T-helper 2 cell treated with Interferon-gamma antibody and Interleukin-4, amounts not matched to agents 5 μg/mL and 100 μg/mL, for 36 hours (primary cell): ENCODE results near the gene FGFR3.

Experiments used
- DNase-seq: peaks from one replicate; pipeline ENCODE4 v3.0.0; 2021; ENCODE audit warnings: low spot score
- H3K27ac Mint-ChIP-seq: one replicate; pipeline ENCODE4 v1.8.0; 2021; ENCODE audit warnings: mild to moderate bottlenecking, mixed read lengths
- H3K27me3 Mint-ChIP-seq: one replicate; pipeline ENCODE4 v1.8.0; 2021; ENCODE audit warnings: low read depth, mixed read lengths
- H3K36me3 Mint-ChIP-seq: one replicate; pipeline ENCODE4 v1.8.0; 2021; ENCODE audit warnings: low read depth, mixed read lengths
- H3K4me1 Mint-ChIP-seq: one replicate; pipeline ENCODE4 v1.8.0; 2021; ENCODE audit warnings: low read depth, mixed read lengths
- H3K4me3 Mint-ChIP-seq: one replicate; pipeline ENCODE4 v1.8.0; 2022; ENCODE audit warnings: mild to moderate bottlenecking, moderate library complexity, mixed read lengths
- H3K9me3 Mint-ChIP-seq: one replicate; pipeline ENCODE4 v1.8.0; 2021; ENCODE audit warnings: mixed read lengths

FGFR3 gene

GRCh38 chr4:1813915-1814314, 20.8 kb downstream of the FGFR3 start:
- H3K4me1 Mint-ChIP-seq = no peaks in the 10 kb centered on the region
- H3K36me3 Mint-ChIP-seq = peaks cover 18% of the 10 kb centered on the region
- H3K9me3 Mint-ChIP-seq = no peaks in the 10 kb centered on the region
- no peaks in the 10 kb centered on the region for H3K27me3 Mint-ChIP-seq
- no peak overlapping the region for H3K27ac Mint-ChIP-seq
- no peak for DNase-seq
- H3K4me3 Mint-ChIP-seq = no peak overlapping the region

DNA sequence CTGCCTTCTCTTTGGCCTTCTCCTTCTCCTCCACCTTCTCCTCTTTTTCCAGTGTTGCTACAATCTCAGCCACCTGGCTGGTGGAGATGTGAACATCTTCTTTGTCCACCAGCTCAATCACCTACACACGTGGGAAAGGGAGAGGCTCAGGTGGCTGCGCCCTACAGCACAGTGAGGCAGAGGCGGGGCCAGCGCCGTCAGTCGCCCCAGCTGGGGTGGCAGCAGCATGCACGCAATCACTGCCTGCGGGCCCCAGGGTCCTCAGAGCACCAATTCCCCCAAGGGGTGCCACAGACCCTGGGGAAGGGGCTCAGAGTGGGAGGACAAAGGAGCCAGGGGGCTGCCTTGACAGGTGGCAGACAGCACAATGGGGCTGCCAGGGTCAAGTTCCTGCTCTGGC, 21.4 kb downstream of the FGFR3 start:
- H3K4me1 Mint-ChIP-seq = no peaks in the 10 kb centered on the region
- H3K4me3 Mint-ChIP-seq = no peak overlapping the region
- peaks cover 22% of the 10 kb centered on the region for H3K36me3 Mint-ChIP-seq
- DNase-seq = no peak
- H3K9me3 Mint-ChIP-seq = no peaks in the 10 kb centered on the region
- no peaks in the 10 kb centered on the region for H3K27me3 Mint-ChIP-seq
- H3K27ac Mint-ChIP-seq = no peak overlapping the region

GRCh38 chr4:1815096-1815996, 22.3 kb downstream of the FGFR3 start:
- Mint-ChIP-seq H3K4me1 (no peaks in the 10 kb centered on the region), H3K36me3 (peaks cover 25% of the 10 kb centered on the region), H3K27me3 (no peaks in the 10 kb centered on the region), H3K9me3 (no peaks in the 10 kb centered on the region), H3K27ac (no peak overlapping the region), H3K4me3 (no peak overlapping the region)
- no peak for DNase-seq

DNA sequence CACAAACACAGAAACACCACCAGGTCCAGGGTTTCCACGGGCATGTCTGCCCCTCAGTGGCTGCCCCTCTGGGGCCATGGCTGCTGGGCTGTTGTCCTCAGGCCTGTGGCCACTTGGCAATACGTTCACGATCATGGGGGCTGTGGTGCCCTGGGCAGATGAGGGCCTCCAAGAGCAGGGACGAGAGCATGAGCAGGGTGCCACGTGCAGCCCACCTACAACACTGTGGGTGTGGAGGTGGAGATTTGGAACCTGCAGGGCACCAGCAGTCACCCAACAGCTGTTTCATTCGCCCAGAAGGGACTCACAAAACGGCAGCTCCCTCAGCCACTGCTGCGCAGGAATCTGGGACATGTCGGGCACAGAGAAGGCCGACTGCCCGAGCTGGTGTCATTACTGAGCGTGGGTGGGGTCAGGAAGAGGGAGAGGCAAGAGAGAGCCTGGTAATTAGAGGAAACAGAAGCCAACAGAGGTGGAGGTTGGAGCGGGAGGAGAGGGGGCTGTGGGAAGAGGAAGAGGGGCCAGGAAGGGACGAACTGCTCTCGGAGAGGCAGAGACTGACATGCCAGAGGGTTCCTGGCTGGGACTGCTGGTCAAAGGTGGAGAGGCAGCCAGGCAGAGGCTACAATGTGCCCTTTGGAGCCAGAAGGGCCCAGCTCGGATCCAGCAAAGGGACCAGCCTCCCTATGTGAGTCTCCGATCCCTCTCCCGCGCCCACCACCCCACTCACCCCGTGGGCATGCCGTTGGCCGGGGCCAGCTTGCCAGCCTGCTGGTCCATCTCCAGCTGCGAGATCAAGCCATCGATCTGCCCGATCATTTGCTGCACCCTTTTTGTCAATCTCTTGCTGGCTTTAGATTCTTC, 23.1 kb downstream of the FGFR3 start:
- H3K4me1 Mint-ChIP-seq = no peaks in the 10 kb centered on the region
- H3K9me3 Mint-ChIP-seq = no peaks in the 10 kb centered on the region
- peaks cover 25% of the 10 kb centered on the region for H3K36me3 Mint-ChIP-seq
- no peak overlapping the region for H3K4me3 Mint-ChIP-seq
- no peak overlapping the region for H3K27ac Mint-ChIP-seq
- H3K27me3 Mint-ChIP-seq = no peaks in the 10 kb centered on the region
- DNase-seq = no peak

DNA sequence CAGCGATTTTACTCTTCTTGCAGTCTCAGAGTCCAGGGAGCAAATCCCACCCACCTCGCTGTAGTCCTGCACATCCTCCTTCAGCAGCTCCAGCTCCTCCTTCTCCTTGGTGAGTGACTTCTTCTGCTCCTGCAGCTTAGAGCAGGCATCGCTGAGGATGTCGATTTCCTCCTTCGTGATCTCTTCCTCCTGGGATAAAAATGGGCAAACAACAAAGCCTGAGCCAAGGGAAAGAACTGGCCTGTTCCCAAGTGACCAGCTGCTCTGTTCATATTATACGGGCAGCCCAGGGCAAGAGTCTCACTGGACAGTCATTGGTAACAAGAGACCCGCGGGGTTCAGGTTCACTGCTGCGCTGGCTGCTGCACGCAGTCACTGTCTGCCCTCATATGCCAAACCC, 26.2 kb downstream of the FGFR3 start:
- Mint-ChIP-seq H3K9me3 (no peaks in the 10 kb centered on the region), H3K36me3 (peaks cover 30% of the 10 kb centered on the region), H3K27ac (no peak overlapping the region), H3K4me3 (no peak overlapping the region), H3K27me3 (no peaks in the 10 kb centered on the region), H3K4me1 (no peaks in the 10 kb centered on the region)
- DNase-seq = no peak

DNA sequence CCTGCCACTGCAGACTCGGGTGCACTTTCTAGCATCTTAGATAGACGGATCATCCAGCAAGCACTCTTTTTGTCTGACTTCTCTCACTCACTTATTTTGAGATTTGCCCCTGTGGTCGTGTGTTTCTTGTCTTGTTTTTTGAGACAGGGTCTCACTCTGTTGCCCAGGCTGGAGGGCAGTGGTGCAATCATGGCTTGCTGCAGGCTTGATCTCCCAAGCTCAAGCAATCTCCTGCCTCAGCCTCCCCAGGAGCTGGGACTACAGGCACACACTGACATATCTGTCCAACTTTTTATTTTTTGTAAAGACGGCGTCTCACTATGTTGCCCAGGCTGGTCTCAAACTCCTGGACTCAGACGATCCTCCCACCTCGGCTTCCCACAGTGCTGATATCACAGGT, 26.7 kb downstream of the FGFR3 start:
- Mint-ChIP-seq H3K4me3 (no peak overlapping the region), H3K27me3 (no peaks in the 10 kb centered on the region), H3K4me1 (no peaks in the 10 kb centered on the region), H3K9me3 (no peaks in the 10 kb centered on the region), H3K36me3 (peaks cover 30% of the 10 kb centered on the region), H3K27ac (no peak overlapping the region)
- no peak for DNase-seq

GRCh38 chr4:1821679-1822567, 28.8 kb downstream of the FGFR3 start:
- H3K36me3 Mint-ChIP-seq = peaks cover 23% of the 10 kb centered on the region
- H3K4me1 Mint-ChIP-seq = no peaks in the 10 kb centered on the region
- no peaks in the 10 kb centered on the region for H3K27me3 Mint-ChIP-seq
- no peak overlapping the region for H3K4me3 Mint-ChIP-seq
- DNase-seq = no peak
- no peaks in the 10 kb centered on the region for H3K9me3 Mint-ChIP-seq
- H3K27ac Mint-ChIP-seq = no peak overlapping the region

DNA sequence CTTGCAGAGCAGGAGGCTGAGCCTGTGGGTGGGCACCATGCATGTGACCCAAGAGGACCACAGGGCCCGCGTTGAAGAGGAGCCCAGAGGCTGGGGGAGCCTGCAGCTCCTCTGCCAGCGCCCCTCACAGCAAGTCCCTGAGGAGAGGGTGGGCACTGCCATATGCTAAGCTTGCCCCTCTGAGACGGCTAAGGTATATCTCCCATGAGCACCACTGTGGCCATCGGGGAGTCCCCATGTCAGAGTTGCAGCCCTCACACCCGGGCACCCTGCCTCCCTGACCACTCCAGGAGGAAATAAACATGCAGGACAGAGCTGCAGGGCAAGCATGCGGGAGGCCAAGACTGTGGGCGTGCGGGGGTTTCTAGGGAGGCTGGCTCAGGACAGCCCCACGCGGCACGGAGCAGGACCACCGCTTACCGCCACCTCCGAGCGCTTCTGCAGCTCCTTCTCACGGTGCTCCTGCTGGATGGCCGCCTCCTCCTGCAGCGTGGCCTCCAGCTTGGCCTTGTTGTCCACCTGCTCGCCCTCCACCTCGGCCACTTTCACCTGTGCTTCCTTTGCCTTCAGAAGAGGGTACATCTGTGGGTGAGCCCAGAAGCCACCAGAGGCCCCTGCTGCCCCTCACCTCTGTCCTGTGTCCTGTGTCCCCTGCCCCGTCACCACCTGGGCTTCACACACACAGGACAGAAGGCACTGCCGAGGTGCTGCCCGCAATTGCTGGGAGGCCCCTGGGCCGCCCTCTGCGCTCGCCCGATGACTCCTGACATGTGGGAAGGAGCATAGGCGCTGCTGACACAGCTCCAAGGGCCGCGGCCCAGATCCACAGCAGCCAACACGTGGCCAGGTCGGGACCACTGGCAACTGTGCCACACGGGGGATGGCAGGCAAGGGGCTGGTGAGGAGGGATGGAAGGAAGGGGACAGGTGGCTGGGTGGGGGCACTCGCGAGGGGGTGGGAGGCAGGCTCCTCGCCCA, 29.8 kb downstream of the FGFR3 start:
- no peaks in the 10 kb centered on the region for H3K27me3 Mint-ChIP-seq
- DNase-seq = no peak
- no peak overlapping the region for H3K4me3 Mint-ChIP-seq
- no peaks in the 10 kb centered on the region for H3K9me3 Mint-ChIP-seq
- H3K36me3 Mint-ChIP-seq = peaks cover 19% of the 10 kb centered on the region
- H3K4me1 Mint-ChIP-seq = no peaks in the 10 kb centered on the region
- no peak overlapping the region for H3K27ac Mint-ChIP-seq

DNA sequence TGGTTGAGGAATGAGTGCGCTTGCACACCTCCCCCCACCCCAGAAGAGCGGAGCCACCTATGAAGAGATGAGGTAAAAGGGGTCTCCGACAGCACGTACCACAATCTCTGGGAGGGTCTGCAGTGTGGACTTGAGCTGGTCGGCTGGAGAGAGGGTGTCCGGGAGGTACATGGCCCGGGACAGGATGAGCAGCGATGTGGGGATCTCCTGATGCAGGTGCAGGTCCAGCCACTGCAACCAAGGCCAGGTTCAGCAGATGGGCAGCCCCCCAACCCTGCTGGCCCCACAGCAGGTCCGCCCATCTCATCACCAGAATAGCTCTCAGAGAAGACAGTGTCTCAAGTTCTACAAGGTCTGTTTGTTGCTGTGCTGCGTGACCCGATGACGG, 30.4 kb downstream of the FGFR3 start:
- H3K36me3 Mint-ChIP-seq = peaks cover 16% of the 10 kb centered on the region
- no peak for DNase-seq
- no peaks in the 10 kb centered on the region for H3K27me3 Mint-ChIP-seq
- H3K27ac Mint-ChIP-seq = no peak overlapping the region
- H3K9me3 Mint-ChIP-seq = no peaks in the 10 kb centered on the region
- H3K4me3 Mint-ChIP-seq = no peak overlapping the region
- no peaks in the 10 kb centered on the region for H3K4me1 Mint-ChIP-seq

GRCh38 chr4:1824746-1825145, 31.7 kb downstream of the FGFR3 start:
- Mint-ChIP-seq H3K9me3 (no peaks in the 10 kb centered on the region), H3K36me3 (peaks cover 15% of the 10 kb centered on the region), H3K4me1 (no peaks in the 10 kb centered on the region), H3K27me3 (no peaks in the 10 kb centered on the region), H3K4me3 (no peak overlapping the region), H3K27ac (no peak overlapping the region)
- DNase-seq = no peak

DNA sequence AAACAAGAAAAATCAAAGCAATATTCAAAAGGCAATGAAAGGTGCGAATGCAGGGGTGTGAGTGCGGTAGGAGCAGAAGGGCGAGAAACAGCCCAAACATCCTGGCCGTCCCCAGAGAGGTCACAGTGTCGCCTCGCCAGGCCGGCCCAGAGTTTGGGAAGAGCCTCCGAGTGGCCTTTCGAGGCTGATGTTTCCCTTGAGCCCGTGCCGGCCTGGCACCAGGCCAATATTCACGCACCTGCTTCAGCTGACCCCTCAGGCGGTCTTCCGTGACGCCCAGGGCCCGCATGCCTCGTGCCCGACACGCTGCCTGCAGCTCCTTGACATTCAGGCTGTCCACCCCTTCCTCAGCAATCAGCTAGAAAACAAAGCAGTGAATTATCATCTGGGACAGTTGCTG, 32.2 kb downstream of the FGFR3 start:
- no peak overlapping the region for H3K27ac Mint-ChIP-seq
- H3K36me3 Mint-ChIP-seq = peaks cover 18% of the 10 kb centered on the region
- no peaks in the 10 kb centered on the region for H3K27me3 Mint-ChIP-seq
- H3K9me3 Mint-ChIP-seq = no peaks in the 10 kb centered on the region
- DNase-seq = no peak
- H3K4me1 Mint-ChIP-seq = peaks cover 4% of the 10 kb centered on the region
- no peak overlapping the region for H3K4me3 Mint-ChIP-seq

DNA sequence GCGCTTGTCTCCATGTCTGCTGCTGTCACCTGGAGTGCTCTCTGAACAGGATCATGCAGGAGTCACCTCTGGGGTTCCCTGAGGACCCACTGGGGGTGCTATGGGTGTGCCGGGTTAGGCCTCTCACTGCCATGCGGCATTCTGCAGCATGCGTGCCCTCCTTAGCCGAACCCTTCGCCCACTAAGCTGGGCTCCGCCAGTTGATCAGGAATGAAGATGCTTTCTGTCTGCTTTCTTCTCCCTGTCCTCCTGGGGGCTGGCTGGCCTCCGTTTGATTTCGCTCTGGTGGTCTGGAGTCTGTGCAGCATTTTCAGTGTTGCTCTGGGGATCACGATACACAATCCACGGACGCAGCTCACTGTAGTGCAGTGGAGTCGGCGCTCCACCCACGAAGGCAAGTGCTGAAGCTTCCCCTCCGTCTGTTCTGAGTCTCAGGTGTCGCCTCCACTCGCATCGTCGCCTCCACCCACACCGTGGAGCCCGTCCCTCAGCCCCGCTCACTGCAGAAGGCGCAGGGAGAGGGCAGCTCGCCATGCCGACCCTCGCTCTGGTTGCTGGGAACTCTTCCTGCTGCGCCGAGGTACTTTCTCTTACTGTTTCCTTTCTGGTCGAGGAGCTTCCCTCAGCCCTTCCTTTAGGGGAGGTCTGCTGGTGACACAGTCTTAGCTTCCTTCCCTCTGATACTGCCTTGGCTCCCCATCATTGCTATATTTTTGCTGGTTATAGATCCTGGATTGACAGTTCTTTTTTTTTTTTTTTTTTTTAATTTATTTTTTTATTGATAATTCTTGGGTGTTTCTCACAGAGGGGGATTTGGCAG, 33.6 kb downstream of the FGFR3 start:
- no peak for DNase-seq
- H3K4me1 Mint-ChIP-seq = peaks cover 13% of the 10 kb centered on the region
- no peak overlapping the region for H3K27ac Mint-ChIP-seq
- H3K27me3 Mint-ChIP-seq = no peaks in the 10 kb centered on the region
- no peak overlapping the region for H3K4me3 Mint-ChIP-seq
- no peaks in the 10 kb centered on the region for H3K9me3 Mint-ChIP-seq
- peaks cover 26% of the 10 kb centered on the region for H3K36me3 Mint-ChIP-seq
